Activated T-cell treated with anti-CD3 and anti-CD28 coated beads, Interleukin-2, amount 50 U/mL, for 4 hours (primary cell): ENCODE results near the gene PRELID2. TPM values are rescaled to one million over a fixed set of nuclear protein-coding genes. Genes with fewer than 3 reads are reported as not detected.
A peak's percentile ranks its signal among the peaks of the same experiment; 100 is the strongest.
"Not testable (repeated sequence)": the region's sequence is repeated elsewhere in the genome, so short reads cannot be mapped to it uniquely, and the experiment has no call there.

Source experiments
- ATAC-seq, 2 donors: fragments of 200-7000 bp; cut with Tn5 transposase; one replicate each; pipeline ENCODE4 v1.10.0; 2021
- DNase-seq: peaks from one replicate; pipeline ENCODE4 v3.0.0-alpha.2; 2020
- H3K27me3 Mint-ChIP-seq: one replicate; pipeline ENCODE4 v1.8.0; 2021; ENCODE audit warnings: low read depth, mixed read lengths
- H3K36me3 Mint-ChIP-seq: one replicate; pipeline ENCODE4 v1.8.0; 2022; ENCODE audit warnings: mixed read lengths; ENCODE audit not compliant: insufficient read depth
- H3K4me1 Mint-ChIP-seq: one replicate; pipeline ENCODE4 v1.8.0; 2021; ENCODE audit warnings: low read depth, mixed read lengths
- H3K4me3 Mint-ChIP-seq: one replicate; pipeline ENCODE4 v1.8.0; 2021; ENCODE audit warnings: mild to moderate bottlenecking, moderate library complexity, mixed read lengths
- H3K9me3 Mint-ChIP-seq: one replicate; pipeline ENCODE4 v1.8.0; 2021; ENCODE audit warnings: mixed read lengths
- total RNA-seq, 3 donors: library from RNA; stranded (reverse); gene quantifications; one replicate each; pipeline ENCODE4 v1.2.1, GENCODE V29; 2021

PRELID2 gene
- total RNA-seq, 3 donors from 2014 or later = 0.82 to 1.0 (median 1.0) TPM

DNA sequence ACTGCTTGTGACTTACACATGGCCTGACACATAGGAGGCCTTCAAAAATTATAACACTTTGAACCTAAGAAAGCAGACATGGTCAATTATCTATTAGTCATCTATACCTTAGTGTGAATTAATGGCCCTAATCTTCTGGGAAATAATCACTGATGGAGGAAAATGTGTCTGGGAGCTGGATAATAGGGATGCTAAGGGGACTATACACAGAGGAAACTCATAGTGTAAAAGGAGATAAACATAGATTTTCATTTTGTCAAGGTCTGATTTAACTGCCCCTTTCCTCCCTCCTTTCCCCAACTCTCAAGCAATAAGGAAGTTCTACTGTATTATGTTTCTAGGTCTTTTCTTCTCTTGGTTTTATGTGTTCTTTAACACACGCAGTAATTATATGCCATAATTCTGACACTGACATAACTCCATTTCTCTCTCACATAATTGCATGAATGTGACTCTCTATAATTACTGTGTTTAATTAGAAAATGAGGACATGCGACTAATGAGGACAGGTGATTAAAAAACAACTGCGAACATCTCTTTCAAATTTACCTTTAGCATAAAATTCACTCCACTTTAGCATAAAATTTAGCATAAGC is 18.7 kb upstream of the PRELID2 start:
- no peak for ATAC-seq
- DNase-seq = no peak
- peaks cover 1% of the 10 kb centered on the region for H3K4me1 Mint-ChIP-seq
- peaks cover 3% of the 10 kb centered on the region for H3K9me3 Mint-ChIP-seq
- no peaks in the 10 kb centered on the region for H3K36me3 Mint-ChIP-seq
- peaks cover 6% of the 10 kb centered on the region for H3K27me3 Mint-ChIP-seq
- no peak overlapping the region for H3K4me3 Mint-ChIP-seq

DNA sequence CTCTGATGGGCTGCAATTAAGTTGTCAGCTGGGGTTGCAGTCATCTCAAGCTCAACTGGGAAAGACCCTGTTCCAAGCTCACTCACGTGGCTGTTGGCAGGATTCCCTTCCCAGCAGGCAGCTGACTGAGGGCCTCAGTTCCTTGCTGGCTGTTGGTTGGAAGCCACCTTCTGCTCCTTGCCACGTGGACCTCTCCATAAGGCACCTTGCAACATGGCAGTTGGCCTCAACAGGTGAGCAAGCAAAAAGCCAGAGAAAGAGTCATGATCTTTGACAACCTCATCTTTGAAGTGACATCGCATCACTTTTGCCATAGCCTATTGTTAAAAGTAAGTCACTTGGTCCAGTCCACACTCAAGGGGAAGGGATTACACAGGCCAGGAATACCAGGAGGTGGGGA is 17.8 kb upstream of the PRELID2 start:
- ATAC-seq = no peak
- peaks cover 1% of the 10 kb centered on the region for H3K4me1 Mint-ChIP-seq
- peaks cover 3% of the 10 kb centered on the region for H3K9me3 Mint-ChIP-seq
- H3K36me3 Mint-ChIP-seq = no peaks in the 10 kb centered on the region
- no peak for DNase-seq
- peaks cover 7% of the 10 kb centered on the region for H3K27me3 Mint-ChIP-seq
- no peak overlapping the region for H3K4me3 Mint-ChIP-seq

GRCh38 chr5:145848854-145849253 is 13.7 kb upstream of the PRELID2 start:
- Mint-ChIP-seq H3K4me1 (no peaks in the 10 kb centered on the region), H3K36me3 (no peaks in the 10 kb centered on the region), H3K4me3 (no peak overlapping the region), H3K9me3 (peaks cover 3% of the 10 kb centered on the region), H3K27me3 (peaks cover 6% of the 10 kb centered on the region)
- DNase-seq (no peak), ATAC-seq (no peak)

- no peaks in the 10 kb centered on the region for H3K36me3 Mint-ChIP-seq
These were observed 12.7 kb upstream of the PRELID2 start for GRCh38 chr5:145847499-145848497.

DNA sequence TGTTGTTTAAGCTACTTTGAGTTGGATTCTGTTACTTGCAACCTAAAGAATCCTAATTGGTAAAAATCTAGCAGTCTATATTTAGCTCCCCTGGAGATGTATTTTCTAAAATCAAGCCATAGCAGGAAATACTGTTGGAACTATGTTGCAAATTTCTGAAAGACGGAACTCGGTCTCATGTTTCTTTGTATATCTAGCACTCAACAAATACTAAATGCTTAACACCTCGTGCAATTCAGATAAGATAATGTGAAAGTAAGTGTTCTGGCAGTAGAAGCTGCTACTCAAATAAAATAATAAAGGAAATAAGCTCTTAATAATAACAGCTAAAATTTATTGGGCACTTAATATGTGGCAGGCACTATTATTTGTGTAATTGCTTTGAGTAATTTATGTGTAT is 10.9 kb upstream of the PRELID2 start:
- no peak for DNase-seq
- Mint-ChIP-seq H3K36me3 (no peaks in the 10 kb centered on the region), H3K4me3 (no peak overlapping the region), H3K9me3 (peaks cover 3% of the 10 kb centered on the region), H3K27me3 (peaks cover 7% of the 10 kb centered on the region), H3K4me1 (no peaks in the 10 kb centered on the region)
- ATAC-seq = no peak

More at GRCh38 chr5:145847499-145848497, 12.7 kb upstream of the PRELID2 start:
- DNase-seq (no peak), ATAC-seq (no peak)
- peaks cover 3% of the 10 kb centered on the region for H3K9me3 Mint-ChIP-seq
- peaks cover 6% of the 10 kb centered on the region for H3K27me3 Mint-ChIP-seq
- no peaks in the 10 kb centered on the region for H3K4me1 Mint-ChIP-seq
- no peak overlapping the region for H3K4me3 Mint-ChIP-seq

- Mint-ChIP-seq H3K9me3 (no peaks in the 10 kb centered on the region), H3K4me3 (no peak overlapping the region), H3K27me3 (peaks cover 7% of the 10 kb centered on the region), H3K4me1 (peaks cover 2% of the 10 kb centered on the region), H3K36me3 (no peaks in the 10 kb centered on the region)
- ATAC-seq = no peak
- DNase-seq = no peak
These were observed 6.2 kb upstream of the PRELID2 start for GRCh38 chr5:145841299-145841698.

- Mint-ChIP-seq H3K4me3 (no peak overlapping the region), H3K36me3 (no peaks in the 10 kb centered on the region), H3K4me1 (peaks cover 7% of the 10 kb centered on the region), H3K27me3 (peaks cover 10% of the 10 kb centered on the region), H3K9me3 (no peaks in the 10 kb centered on the region)
- DNase-seq (no peak), ATAC-seq (no peak)
These were observed 5.5 kb upstream of the PRELID2 start for GRCh38 chr5:145840458-145841132.

DNA sequence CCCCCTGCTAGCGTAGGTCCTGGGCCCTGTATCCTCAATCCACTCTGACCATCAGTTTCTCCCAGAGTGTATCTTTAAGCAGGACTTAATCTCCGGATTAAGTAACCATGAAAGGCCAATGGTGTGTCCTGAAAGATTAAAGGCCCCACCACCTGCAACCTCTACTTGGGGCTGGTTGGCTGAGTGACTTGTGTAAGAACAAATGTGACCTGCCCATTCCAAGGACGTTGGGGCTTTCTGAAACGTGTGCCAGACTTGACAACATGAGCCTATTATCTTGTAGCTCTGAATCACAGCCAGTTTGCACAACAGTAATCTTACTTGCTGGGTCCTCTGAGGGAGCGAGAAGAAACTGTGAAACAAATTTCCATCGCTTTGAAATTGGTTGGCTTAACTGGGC is 3.1 kb upstream of the PRELID2 start:
- H3K4me3 Mint-ChIP-seq = no peak overlapping the region
- peaks cover 9% of the 10 kb centered on the region for H3K4me1 Mint-ChIP-seq
- ATAC-seq (no peak), DNase-seq (no peak)
- H3K9me3 Mint-ChIP-seq = no peaks in the 10 kb centered on the region
- no peaks in the 10 kb centered on the region for H3K36me3 Mint-ChIP-seq
- peaks cover 15% of the 10 kb centered on the region for H3K27me3 Mint-ChIP-seq

DNA sequence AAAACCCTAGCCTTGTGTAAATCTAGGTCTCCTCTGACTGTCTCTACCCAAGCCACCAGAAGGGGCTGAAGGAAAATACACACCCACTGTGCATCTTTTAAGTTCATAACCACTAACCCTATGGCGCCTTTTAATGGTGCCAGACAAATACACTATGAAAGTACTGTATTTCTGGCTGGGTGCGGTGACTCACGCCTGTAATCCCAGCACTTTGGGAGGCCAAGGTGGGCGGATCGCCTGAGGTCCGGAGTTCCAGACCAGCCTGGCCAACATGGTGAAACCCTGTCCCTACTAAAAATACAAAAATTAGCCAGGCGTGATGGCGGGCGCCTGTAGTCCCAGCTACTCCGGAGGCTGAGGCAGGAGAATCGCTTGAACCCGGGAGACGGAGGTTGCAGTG is 1.1 kb upstream of the PRELID2 start:
- not testable (repeated sequence) for DNase-seq, H3K36me3 Mint-ChIP-seq, H3K9me3 Mint-ChIP-seq, H3K4me1 Mint-ChIP-seq, ATAC-seq, H3K4me3 Mint-ChIP-seq
- H3K27me3 Mint-ChIP-seq = peaks cover 15% of the 10 kb centered on the region

DNA sequence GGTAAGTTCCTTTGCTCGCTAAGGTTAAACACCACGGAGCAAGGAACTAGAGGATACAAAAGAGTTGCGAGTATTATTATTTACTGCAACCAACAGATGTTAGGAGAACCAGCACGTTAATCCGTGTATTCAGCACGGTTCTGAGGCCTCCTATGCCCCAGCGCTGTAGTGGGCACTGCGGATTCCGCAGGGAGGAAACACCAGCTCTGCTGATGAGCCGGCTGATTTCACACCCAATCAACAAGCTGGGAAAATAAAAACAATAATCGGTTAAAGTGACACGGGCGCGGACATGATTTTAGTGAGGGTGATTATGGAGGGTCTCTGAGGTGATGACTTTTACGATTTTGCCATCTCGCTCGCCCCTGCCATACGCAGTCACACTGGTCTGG is 702 bp upstream of the PRELID2 start:
- no peaks in the 10 kb centered on the region for H3K9me3 Mint-ChIP-seq
- DNase-seq (no peak), ATAC-seq (no peak)
- peak overlapping the region; percentile 64 for H3K4me3 Mint-ChIP-seq
- peaks cover 9% of the 10 kb centered on the region for H3K4me1 Mint-ChIP-seq
- no peaks in the 10 kb centered on the region for H3K36me3 Mint-ChIP-seq
- H3K27me3 Mint-ChIP-seq = peaks cover 13% of the 10 kb centered on the region

- DNase-seq = no peak
- no peak for ATAC-seq
- Mint-ChIP-seq H3K36me3 (no peaks in the 10 kb centered on the region), H3K4me3 (peak overlapping the region; percentile 58), H3K9me3 (no peaks in the 10 kb centered on the region), H3K4me1 (peaks cover 9% of the 10 kb centered on the region), H3K27me3 (peaks cover 13% of the 10 kb centered on the region)
These were observed 607 bp downstream of the PRELID2 start for GRCh38 chr5:145834554-145834916.

GRCh38 chr5:145833631-145834200 is 1.4 kb downstream of the PRELID2 start:
- H3K4me3 Mint-ChIP-seq = peak overlapping the region; percentile 24
- peaks cover 11% of the 10 kb centered on the region for H3K27me3 Mint-ChIP-seq
- no peaks in the 10 kb centered on the region for H3K9me3 Mint-ChIP-seq
- peaks cover 9% of the 10 kb centered on the region for H3K4me1 Mint-ChIP-seq
- ATAC-seq = no peak
- no peaks in the 10 kb centered on the region for H3K36me3 Mint-ChIP-seq
- DNase-seq = no peak

DNA sequence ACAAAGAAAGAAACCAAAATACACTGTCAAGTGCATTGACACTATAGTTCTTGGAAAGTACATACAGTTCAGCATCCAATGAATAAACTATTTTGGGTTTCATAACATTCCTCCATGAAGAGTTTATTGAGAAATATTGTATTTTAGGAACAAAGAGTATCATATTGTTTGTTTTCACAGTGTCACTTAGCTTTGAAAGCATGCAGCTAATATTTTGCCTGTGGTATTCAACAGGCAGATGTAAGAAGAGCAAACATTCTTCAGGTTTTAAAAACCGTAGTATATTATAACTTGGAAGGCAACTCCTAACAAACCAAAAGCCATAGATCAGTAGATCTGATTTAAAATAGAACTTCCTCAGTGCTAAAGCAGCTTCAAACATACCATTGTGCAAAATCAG is 4.5 kb downstream of the PRELID2 start:
- ATAC-seq = no peak
- Mint-ChIP-seq H3K36me3 (no peaks in the 10 kb centered on the region), H3K4me3 (no peak overlapping the region), H3K9me3 (no peaks in the 10 kb centered on the region), H3K4me1 (peaks cover 2% of the 10 kb centered on the region), H3K27me3 (peaks cover 5% of the 10 kb centered on the region)
- no peak for DNase-seq

DNA sequence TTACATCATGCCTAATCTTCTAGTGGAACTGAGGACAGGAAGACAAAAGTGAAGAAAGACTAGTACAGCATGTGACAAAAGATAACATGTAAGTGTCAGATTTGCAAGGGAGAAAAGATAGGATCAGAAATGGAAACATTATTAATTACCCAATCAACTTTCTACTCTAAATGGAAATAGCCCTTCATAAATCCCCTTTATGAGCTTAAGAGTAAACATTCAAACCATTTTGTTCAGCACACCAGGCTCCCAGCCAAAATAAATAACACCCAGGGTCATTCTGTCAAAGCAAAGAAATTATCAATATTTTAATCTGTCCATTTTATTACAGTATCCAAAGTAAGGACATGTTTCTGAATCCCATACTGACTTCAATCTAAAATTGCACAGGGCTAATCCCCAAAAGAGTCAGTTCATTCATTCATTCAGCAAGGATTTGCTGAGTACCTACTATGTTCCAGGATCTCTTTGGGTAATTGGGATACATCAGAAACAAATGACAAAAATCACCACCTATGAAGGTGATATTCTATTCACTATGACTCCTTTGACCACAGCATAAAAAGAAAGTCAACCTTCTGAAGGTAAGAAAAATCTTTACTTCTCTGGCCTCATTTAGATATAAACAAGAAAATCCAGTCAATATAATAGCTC is 5.3 kb downstream of the PRELID2 start:
- Mint-ChIP-seq H3K27me3 (peaks cover 4% of the 10 kb centered on the region), H3K9me3 (no peaks in the 10 kb centered on the region), H3K4me3 (no peak overlapping the region), H3K36me3 (no peaks in the 10 kb centered on the region), H3K4me1 (no peaks in the 10 kb centered on the region)
- ATAC-seq = no peak
- DNase-seq = no peak
